ENCODE data around the gene KDM4B.

DNA sequence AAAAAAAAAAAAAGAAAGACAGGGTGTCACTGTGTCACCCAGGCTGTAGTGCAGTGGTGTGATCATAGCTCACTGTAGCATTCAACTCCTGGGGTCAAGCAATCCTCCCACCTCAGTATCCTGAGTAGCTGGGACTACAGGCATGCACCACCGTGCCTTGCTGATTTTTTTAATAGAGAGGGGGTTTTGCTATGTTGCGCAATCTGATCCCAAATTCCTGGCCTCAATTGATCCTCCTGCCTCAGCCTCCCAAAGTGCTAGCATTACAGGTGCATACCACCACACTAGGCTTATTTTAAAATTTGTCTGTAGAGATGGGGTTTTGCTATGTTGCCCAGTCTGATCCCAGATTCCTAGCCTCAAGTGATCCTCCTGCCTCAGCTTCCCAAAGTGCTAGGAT, 212.4 kb downstream of the KDM4B start:
- TF ChIP-seq, protein P1, sequence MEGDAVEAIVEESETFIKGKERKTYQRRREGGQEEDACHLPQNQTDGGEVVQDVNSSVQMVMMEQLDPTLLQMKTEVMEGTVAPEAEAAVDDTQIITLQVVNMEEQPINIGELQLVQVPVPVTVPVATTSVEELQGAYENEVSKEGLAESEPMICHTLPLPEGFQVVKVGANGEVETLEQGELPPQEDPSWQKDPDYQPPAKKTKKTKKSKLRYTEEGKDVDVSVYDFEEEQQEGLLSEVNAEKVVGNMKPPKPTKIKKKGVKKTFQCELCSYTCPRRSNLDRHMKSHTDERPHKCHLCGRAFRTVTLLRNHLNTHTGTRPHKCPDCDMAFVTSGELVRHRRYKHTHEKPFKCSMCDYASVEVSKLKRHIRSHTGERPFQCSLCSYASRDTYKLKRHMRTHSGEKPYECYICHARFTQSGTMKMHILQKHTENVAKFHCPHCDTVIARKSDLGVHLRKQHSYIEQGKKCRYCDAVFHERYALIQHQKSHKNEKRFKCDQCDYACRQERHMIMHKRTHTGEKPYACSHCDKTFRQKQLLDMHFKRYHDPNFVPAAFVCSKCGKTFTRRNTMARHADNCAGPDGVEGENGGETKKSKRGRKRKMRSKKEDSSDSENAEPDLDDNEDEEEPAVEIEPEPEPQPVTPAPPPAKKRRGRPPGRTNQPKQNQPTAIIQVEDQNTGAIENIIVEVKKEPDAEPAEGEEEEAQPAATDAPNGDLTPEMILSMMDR (IDR thresholded peaks at IDR 0.05): no peak
- no peak for TF ChIP-seq POLR2A (IDR thresholded peaks at IDR 0.05)
- TF ChIP-seq POLR2AphosphoS5 (IDR thresholded peaks at IDR 0.05): no peak
